Measurements from ENCODE around the gene MTF2.
A peak's percentile ranks its signal among the peaks of the same experiment; 100 is the strongest.

Gene MTF2

DNA sequence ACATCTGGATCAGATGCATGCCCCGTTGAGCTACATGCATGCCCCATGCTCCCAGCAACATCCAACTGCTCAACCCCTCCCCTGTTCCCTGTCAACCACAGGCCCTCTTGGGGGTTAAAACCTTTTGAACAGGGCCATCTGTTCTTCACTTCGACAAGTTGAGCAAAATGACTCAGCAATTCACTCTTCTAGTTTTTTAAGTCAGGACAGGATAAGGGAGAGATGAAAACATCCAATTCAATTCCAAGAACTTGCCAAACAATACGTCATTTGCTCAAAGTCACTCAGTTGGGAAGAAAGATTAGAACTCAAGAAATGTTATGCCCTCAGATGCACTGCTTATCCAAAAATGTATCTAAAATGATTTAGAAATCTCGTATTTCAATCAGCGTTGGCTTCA is 46.1 kb upstream of the MTF2 start:
- Histone ChIP-seq H3K18ac (ENCODE audit: low read depth in 1 of 2, low read length in 2 of 2) (no peak overlapping the region), H2AK5ac (ENCODE audit: low read length, severe bottlenecking) (no peak overlapping the region), H3K4me1 (ENCODE audit: control insufficient read depth, insufficient read depth, low read depth, low read length) (no peaks in the 10 kb centered on the region), H2BK5ac (ENCODE audit: low read depth, low read length, poor library complexity, severe bottlenecking) (no peak overlapping the region), H3K14ac (ENCODE audit: low read length in 2 of 2) (no peak overlapping the region), H2AFZ (ENCODE audit: low read depth, low read length) (no peak overlapping the region), H3K23ac (ENCODE audit: low read length in 2 of 2) (no peak overlapping the region), H3K27ac (ENCODE audit: low read length, poor library complexity, severe bottlenecking) (no peak overlapping the region), H4K8ac (ENCODE audit: low read length) (no peak overlapping the region), H4K91ac (ENCODE audit: low read length) (no peak overlapping the region), H3K9ac (ENCODE audit: low read length) (no peak overlapping the region), H2BK15ac (ENCODE audit: low read depth, poor library complexity, severe bottlenecking) (no peak overlapping the region), H3K27me3 (ENCODE audit: control insufficient read depth in 1 of 2, insufficient read depth in 1 of 2, low read length in 2 of 2) (peaks cover 11 to 19% of the 10 kb centered on the region in 2 experiments), H2BK120ac (ENCODE audit: low read depth, low read length) (no peak overlapping the region), H3K9me3 (ENCODE audit: control insufficient read depth, low read length) (no peaks in the 10 kb centered on the region), H3K4me2 (ENCODE audit: low read length, poor library complexity, severe bottlenecking) (no peak overlapping the region), H3K79me1 (replicated peaks; ENCODE audit: low read length, poor library complexity, severe bottlenecking) (no peaks in the 10 kb centered on the region), H3K36me3 (ENCODE audit: control insufficient read depth in 1 of 2, insufficient read depth in 2 of 2, low read depth in 1 of 2, low read length in 2 of 2) (no peaks in the 10 kb centered on the region), H3K4me3 (ENCODE audit: insufficient read depth in 1 of 2, low read depth in 1 of 2, low read length in 2 of 2) (no peak overlapping the region), H3K4ac (ENCODE audit: low read depth in 1 of 2, low read length in 2 of 2) (no peak overlapping the region), H2BK12ac (ENCODE audit: low read length in 2 of 2) (no peak overlapping the region)
- peak; percentile 11 for DNase-seq
- 91% methylated on average over 4 of the region's 5 CpGs for WGBS

DNA sequence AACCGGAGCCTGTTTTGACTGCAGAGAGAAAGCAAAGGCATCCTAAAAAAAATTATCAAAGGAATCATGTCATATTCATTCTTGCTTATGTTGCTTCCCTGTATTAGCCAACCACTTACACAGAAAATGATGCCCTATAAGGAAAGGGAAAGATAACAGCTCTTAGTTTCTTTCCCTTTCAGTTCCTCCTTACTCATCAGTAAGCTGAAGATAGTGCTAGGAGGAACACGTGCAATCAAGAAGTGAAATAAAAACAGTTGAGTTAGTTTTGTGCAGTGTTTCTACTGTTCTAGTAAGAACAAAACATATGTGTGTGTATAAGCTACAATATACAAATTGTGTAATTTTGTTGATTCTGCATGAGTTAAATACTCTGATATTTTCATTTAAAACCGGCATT is 45.3 kb upstream of the MTF2 start:
- H4K91ac ChIP-seq (ENCODE audit: low read length), result no peak overlapping the region
- H3K4me3 ChIP-seq (ENCODE audit: insufficient read depth in 1 of 2, low read depth in 1 of 2, low read length in 2 of 2), result no peak overlapping the region
- no peak overlapping the region for H3K18ac ChIP-seq (ENCODE audit: low read depth in 1 of 2, low read length in 2 of 2)
- no peaks in the 10 kb centered on the region for H3K4me1 ChIP-seq (ENCODE audit: control insufficient read depth, insufficient read depth, low read depth, low read length)
- no peaks in the 10 kb centered on the region for H3K79me1 ChIP-seq (replicated peaks; ENCODE audit: low read length, poor library complexity, severe bottlenecking)
- H2AK5ac ChIP-seq (ENCODE audit: low read length, severe bottlenecking), result no peak overlapping the region
- H2BK12ac ChIP-seq (ENCODE audit: low read length in 2 of 2), result no peak overlapping the region
- H3K9me3 ChIP-seq (ENCODE audit: control insufficient read depth, low read length), result no peaks in the 10 kb centered on the region
- H2BK120ac ChIP-seq (ENCODE audit: low read depth, low read length), result no peak overlapping the region
- H3K9ac ChIP-seq (ENCODE audit: low read length), result no peak overlapping the region
- DNase-seq, result peak; percentile 47
- no peak overlapping the region for H2BK5ac ChIP-seq (ENCODE audit: low read depth, low read length, poor library complexity, severe bottlenecking)
- no peak overlapping the region for H4K8ac ChIP-seq (ENCODE audit: low read length)
- H3K27me3 ChIP-seq (ENCODE audit: control insufficient read depth in 1 of 2, insufficient read depth in 1 of 2, low read length in 2 of 2), result peaks cover 5 to 11% of the 10 kb centered on the region in 2 experiments
- no peak overlapping the region for H3K27ac ChIP-seq (ENCODE audit: low read length, poor library complexity, severe bottlenecking)
- no peak overlapping the region for H3K4me2 ChIP-seq (ENCODE audit: low read length, poor library complexity, severe bottlenecking)
- H2AFZ ChIP-seq (ENCODE audit: low read depth, low read length), result no peak overlapping the region
- no peak overlapping the region for H2BK15ac ChIP-seq (ENCODE audit: low read depth, poor library complexity, severe bottlenecking)
- H3K4ac ChIP-seq (ENCODE audit: low read depth in 1 of 2, low read length in 2 of 2), result no peak overlapping the region
- WGBS, result 100% methylated on average over 1 of the region's 3 CpGs
- no peak overlapping the region for H3K14ac ChIP-seq (ENCODE audit: low read length in 2 of 2)
- no peaks in the 10 kb centered on the region for H3K36me3 ChIP-seq (ENCODE audit: control insufficient read depth in 1 of 2, insufficient read depth in 2 of 2, low read depth in 1 of 2, low read length in 2 of 2)
- H3K23ac ChIP-seq (ENCODE audit: low read length in 2 of 2), result no peak overlapping the region

DNA sequence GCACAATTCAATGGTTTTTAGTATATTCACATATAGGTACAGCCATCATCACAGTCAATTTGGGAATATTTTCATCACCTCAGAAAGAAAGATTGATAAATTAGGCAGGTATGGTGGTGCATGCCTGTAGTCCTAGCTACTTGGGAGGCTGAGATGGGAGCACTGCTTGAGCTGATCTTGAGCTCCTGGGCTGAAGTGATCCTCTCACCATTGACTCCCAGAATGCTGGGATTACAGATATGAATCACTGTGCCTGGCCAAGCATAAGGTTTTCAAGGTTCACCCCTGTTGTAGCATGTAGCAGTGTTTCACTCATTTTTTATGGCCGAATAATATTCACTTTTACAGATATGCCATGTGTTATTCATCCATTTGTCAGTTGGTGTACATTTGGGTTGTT is 44.7 kb upstream of the MTF2 start:
- no peaks in the 10 kb centered on the region for H3K4me1 ChIP-seq (ENCODE audit: control insufficient read depth, insufficient read depth, low read depth, low read length)
- H4K91ac ChIP-seq (ENCODE audit: low read length), result no peak overlapping the region
- peaks cover 2 to 7% of the 10 kb centered on the region in 2 experiments for H3K27me3 ChIP-seq (ENCODE audit: control insufficient read depth in 1 of 2, insufficient read depth in 1 of 2, low read length in 2 of 2)
- H4K8ac ChIP-seq (ENCODE audit: low read length), result no peak overlapping the region
- no peak overlapping the region for H3K23ac ChIP-seq (ENCODE audit: low read length in 2 of 2)
- H3K9me3 ChIP-seq (ENCODE audit: control insufficient read depth, low read length), result no peaks in the 10 kb centered on the region
- H2AFZ ChIP-seq (ENCODE audit: low read depth, low read length), result no peak overlapping the region
- H3K4ac ChIP-seq (ENCODE audit: low read depth in 1 of 2, low read length in 2 of 2), result no peak overlapping the region
- no peak overlapping the region for H3K27ac ChIP-seq (ENCODE audit: low read length, poor library complexity, severe bottlenecking)
- H3K4me2 ChIP-seq (ENCODE audit: low read length, poor library complexity, severe bottlenecking), result no peak overlapping the region
- no peak overlapping the region for H2BK15ac ChIP-seq (ENCODE audit: low read depth, poor library complexity, severe bottlenecking)
- H2BK12ac ChIP-seq (ENCODE audit: low read length in 2 of 2), result no peak overlapping the region
- H3K14ac ChIP-seq (ENCODE audit: low read length in 2 of 2), result no peak overlapping the region
- no peak overlapping the region for H3K9ac ChIP-seq (ENCODE audit: low read length)
- no peak overlapping the region for H3K4me3 ChIP-seq (ENCODE audit: insufficient read depth in 1 of 2, low read depth in 1 of 2, low read length in 2 of 2)
- H3K36me3 ChIP-seq (ENCODE audit: control insufficient read depth in 1 of 2, insufficient read depth in 2 of 2, low read depth in 1 of 2, low read length in 2 of 2), result no peaks in the 10 kb centered on the region
- H2BK5ac ChIP-seq (ENCODE audit: low read depth, low read length, poor library complexity, severe bottlenecking), result no peak overlapping the region
- DNase-seq, result no peak
- H2AK5ac ChIP-seq (ENCODE audit: low read length, severe bottlenecking), result no peak overlapping the region
- WGBS, result no CpG with 5 or more reads among the region's 1 CpG
- no peak overlapping the region for H3K18ac ChIP-seq (ENCODE audit: low read depth in 1 of 2, low read length in 2 of 2)
- no peaks in the 10 kb centered on the region for H3K79me1 ChIP-seq (replicated peaks; ENCODE audit: low read length, poor library complexity, severe bottlenecking)
- no peak overlapping the region for H2BK120ac ChIP-seq (ENCODE audit: low read depth, low read length)

DNA sequence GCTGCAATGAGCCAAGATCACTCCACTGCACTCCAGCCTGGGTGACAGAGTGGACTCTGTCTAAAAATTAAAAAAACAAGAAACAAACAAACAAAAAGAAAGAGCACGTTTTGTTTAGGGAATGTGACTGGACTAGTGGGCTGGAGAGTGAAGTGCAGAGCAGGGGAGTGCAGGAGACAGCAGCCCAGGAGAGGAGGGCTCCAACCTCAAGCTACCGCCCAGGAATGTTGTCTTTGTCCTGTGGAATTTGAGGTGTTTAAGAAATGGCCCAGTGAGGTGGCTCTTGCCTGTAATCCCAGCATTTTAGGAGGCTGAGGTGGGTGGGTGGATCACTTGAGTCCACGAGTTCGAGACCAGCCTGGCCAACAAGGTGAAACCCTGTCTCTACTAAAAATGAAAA is 42.4 kb upstream of the MTF2 start:
- Histone ChIP-seq H3K9ac (ENCODE audit: low read length) (no peak overlapping the region), H3K27me3 (ENCODE audit: control insufficient read depth in 1 of 2, insufficient read depth in 1 of 2, low read length in 2 of 2) (no peaks in the 10 kb centered on the region)

More for the DNA sequence above, 42.4 kb upstream of the MTF2 start:
- 32% methylated on average over 2 of the region's 4 CpGs for WGBS
- Histone ChIP-seq H2BK15ac (ENCODE audit: low read depth, poor library complexity, severe bottlenecking) (no peak overlapping the region), H3K9me3 (ENCODE audit: control insufficient read depth, low read length) (no peaks in the 10 kb centered on the region), H2BK12ac (ENCODE audit: low read length in 2 of 2) (no peak overlapping the region), H3K18ac (ENCODE audit: low read depth in 1 of 2, low read length in 2 of 2) (no peak overlapping the region), H2BK120ac (ENCODE audit: low read depth, low read length) (no peak overlapping the region), H3K4me2 (ENCODE audit: low read length, poor library complexity, severe bottlenecking) (no peak overlapping the region), H2BK5ac (ENCODE audit: low read depth, low read length, poor library complexity, severe bottlenecking) (no peak overlapping the region), H3K27ac (ENCODE audit: low read length, poor library complexity, severe bottlenecking) (no peak overlapping the region), H3K4me3 (ENCODE audit: insufficient read depth in 1 of 2, low read depth in 1 of 2, low read length in 2 of 2) (no peak overlapping the region), H4K8ac (ENCODE audit: low read length) (no peak overlapping the region), H2AFZ (ENCODE audit: low read depth, low read length) (no peak overlapping the region), H3K79me1 (replicated peaks; ENCODE audit: low read length, poor library complexity, severe bottlenecking) (no peaks in the 10 kb centered on the region), H3K23ac (ENCODE audit: low read length in 2 of 2) (no peak overlapping the region), H2AK5ac (ENCODE audit: low read length, severe bottlenecking) (no peak overlapping the region), H3K4ac (ENCODE audit: low read depth in 1 of 2, low read length in 2 of 2) (no peak overlapping the region), H3K4me1 (ENCODE audit: control insufficient read depth, insufficient read depth, low read depth, low read length) (no peaks in the 10 kb centered on the region), H3K36me3 (ENCODE audit: control insufficient read depth in 1 of 2, insufficient read depth in 2 of 2, low read depth in 1 of 2, low read length in 2 of 2) (no peaks in the 10 kb centered on the region), H4K91ac (ENCODE audit: low read length) (no peak overlapping the region), H3K14ac (ENCODE audit: low read length in 2 of 2) (no peak overlapping the region)
- DNase-seq, result no peak

All from mesenchymal stem cell (in vitro differentiated cells and primary cell).